NCI-H1417 (cell line): ENCODE measurements around the gene CNKSR2.
A peak's percentile ranks its signal among the peaks of the same experiment; 100 is the strongest.

Experiments
- DNase-seq, 3 experiments: peaks; one replicate each; lab custom pipeline; 2025; lab: John Stamatoyannopoulos, UW

The CNKSR2 gene

DNA sequence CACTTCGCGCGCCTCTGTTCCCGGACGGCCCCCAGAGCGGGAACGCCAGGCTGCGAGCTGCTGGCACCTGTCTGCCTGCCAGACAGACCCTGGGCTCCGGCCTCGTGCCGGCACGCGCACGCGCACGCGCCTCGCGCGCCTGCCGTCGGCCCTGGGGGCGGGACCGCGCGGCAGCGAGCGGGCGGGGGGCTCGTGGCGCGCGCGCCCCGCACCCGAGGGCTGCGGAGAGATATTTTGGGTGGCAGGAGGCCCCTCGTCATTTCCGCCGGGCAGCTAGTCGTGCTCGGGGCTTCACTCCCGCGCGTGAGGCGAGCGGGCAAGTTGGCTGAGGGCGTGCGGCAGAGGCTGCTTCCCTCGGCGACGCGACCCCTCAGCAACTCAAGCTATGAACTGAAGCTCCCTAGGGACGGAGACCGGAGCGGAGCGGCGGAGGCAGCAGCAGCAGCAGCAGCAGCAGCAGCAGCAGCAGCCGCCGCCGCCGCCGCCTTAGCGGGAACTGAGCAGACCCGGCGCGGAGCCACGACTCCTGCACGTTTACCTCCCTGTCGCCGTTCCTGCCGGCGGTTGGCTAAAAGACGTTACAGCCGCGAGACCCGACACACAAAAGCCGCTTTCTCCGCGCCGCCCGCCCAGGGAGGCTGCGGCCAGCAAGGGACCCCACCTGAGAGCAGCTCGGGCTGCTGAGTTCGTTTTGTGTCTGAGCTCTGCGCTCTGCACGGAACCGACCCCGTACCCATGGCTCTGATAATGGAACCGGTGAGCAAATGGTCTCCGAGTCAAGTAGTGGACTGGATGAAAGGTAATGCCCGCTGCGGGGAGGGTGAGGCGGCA lies at the start of gene CNKSR2:
CNKSR2 (plus strand) TSS at position 256 of the 831 bp plus-strand sequence; CDS start at position 736, 480 bp downstream.
- peak; percentile 82 to 95 (median 95) for DNase-seq

DNA sequence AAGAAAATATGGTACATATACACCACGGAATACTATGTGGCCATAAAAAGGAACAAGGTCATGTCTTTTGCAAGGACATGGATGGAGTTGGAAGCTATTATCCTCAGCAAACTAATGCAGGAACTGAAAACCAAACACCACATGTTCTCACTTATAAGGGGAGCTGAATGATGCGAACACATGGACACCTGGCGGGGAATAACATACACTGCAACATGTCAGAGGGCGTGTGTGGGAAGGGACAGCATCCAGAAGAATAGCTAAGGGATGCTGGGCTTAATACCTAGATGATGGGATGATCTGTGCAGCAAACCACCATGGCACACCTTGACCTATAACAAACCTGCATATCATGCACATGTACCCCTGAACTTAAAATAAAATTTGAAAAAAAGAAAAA lies 19.5 kb upstream of the CNKSR2 start:
- peak in 1 of 3 experiments; percentile 23 for DNase-seq

DNA sequence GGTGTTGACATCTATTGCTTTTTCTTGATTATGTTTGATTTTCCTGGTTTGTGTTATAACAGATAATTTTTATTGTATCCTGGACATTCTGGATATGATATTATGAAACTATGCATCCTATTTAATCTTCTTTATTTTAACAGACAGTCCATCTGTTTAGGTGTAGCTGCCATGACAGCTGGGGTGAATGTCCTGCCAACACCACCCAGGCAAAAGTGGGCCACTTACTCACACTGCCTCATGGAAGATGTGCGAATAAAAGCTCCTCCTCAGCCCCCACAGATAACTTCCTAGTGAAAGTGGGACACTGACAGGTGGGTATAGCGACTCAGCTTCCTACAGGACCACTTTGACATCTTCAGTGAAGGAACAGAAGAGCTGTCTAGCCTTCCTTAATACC lies 18.4 kb upstream of the CNKSR2 start:
- no peak for DNase-seq

DNA sequence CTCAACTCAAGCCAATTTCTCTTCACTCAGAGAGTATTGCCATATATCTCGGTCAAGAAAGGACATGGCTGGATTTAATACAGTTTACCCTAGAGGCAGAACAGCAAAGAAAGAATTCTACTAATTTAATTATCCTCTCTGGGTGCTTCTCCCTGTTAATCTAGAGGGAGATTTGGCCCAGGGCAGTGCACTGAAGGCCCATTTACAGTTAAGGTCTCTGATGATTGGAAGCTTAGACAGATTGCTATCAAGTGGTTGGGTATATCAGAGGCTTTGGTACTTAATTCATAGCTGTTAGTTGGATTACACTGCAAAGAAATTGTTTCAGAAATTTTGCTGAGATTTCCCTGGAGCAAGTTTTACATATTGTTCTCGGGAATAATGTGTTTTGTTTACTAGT lies 4.6 kb upstream of the CNKSR2 start:
- DNase-seq: no peak

DNA sequence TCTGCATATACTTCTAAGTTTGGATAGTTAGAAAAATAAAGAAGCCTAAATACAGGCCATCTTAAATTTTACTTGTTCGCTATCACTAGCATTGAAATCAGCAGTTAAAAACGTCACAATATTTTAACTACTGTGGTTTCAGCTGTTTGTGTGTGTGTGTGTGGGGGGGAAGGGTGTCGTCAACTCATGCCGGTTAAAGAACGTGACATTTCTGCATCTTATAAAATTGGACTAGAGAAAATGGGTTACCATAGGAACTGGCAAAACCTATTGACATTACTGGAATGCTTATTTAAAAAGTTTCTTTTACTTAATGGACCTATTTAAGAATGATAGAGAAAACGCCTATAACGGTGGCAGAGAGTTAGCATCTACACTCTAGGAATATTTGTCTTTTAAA lies 1.2 kb upstream of the CNKSR2 start:
- peak in 1 of 3 experiments; percentile 53 for DNase-seq

DNA sequence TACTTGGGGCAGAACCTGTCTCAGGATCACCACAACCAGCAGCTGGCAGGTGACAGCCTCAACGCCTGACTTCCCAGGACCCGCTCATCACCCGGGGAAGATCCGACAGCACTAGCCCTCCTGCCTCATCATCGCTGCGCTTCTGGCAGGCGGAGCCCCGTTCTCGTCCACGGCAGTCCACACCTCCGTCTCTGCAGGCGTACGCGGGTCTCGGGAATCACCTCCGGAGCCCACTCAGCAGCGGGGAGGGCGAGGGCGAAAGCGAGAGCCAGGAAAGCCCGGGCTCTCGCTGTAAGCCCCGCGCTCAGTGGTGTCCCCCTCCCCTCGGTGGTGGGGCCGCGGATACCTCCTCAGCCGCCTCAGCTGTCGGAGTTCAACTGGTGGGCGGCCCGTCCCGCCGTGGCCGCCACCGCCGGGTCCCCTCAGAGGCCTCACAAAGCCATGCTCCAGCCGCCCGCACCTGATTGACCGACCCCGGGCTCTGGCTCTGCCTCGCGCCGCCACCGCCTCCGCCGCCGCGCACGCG lies 518 bp upstream of the CNKSR2 start:
- peak in 2 of 3 experiments; percentile 17 to 90 for DNase-seq

DNA sequence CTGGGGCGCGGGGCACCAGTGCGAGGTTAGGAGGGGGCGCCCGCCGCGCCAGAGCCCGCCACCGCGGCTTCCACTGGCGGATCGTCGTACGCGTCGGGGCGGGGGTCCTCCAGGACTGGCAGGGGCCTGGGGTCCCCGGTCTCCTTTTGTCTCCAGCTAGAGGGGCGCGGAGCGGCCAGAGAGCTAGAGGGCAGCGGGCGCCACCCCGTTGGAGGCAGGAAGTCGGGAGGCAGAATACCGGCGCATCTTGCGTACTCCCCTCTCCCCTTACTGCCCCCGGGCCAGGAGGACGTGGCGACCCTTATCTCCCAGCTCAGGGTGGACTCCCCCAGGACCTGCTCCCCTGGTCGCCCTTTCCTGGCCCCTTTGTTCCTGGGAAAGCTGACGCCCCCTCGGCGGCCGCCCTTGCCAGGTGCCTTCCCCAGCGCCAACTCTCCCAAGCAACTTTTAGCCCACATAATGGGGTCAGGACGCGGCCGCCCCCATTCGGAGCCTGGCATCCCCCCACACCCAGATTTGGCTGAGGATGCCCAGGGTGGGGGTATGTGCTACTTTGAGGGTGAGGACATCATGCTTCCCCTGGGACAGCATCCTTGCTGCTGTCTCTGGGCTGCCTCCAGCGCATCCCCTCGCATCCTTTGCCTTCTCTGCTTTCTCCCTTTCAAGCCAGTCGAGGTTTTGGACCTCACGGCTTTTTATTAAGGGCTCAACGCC lies 933 bp downstream of the CNKSR2 start:
- peak in 2 of 3 experiments; percentile 66 to 74 for DNase-seq

DNA sequence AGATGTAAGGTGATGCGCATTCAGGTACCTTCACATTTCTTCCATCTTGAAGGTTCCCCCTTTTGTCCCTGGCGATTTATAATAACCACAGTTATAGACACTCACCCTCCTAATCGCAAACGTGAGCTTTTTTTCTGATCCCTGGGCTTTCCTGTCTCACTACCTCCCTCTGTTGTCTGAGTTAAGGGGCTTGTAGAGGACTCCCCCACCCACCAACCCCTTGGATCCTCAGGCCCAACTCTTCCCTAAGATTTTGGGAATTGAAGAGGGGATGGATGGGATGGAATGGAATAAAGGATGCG lies 1.4 kb downstream of the CNKSR2 start:
- peak in 1 of 3 experiments; percentile 74 for DNase-seq

DNA sequence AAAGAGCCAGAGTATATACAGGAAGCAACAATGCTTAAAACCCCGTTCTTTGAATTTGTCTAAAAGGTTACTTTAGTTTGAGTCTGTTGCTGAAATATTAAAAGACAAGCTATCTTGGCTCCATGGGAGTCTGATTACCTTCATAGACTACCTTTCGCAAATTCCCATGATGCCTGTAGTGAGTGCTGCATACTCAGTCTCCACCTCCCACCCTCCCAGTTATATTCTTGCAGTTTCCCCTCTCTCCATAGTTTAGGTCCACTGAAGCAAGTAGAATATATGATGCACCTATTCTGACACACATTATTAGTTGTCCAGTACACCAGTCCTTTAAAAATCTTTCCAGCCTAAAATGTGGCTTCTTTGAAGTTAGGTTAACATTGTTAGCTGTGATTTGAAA lies 2.4 kb downstream of the CNKSR2 start:
- DNase-seq: peak in 1 of 3 experiments; percentile 25

DNA sequence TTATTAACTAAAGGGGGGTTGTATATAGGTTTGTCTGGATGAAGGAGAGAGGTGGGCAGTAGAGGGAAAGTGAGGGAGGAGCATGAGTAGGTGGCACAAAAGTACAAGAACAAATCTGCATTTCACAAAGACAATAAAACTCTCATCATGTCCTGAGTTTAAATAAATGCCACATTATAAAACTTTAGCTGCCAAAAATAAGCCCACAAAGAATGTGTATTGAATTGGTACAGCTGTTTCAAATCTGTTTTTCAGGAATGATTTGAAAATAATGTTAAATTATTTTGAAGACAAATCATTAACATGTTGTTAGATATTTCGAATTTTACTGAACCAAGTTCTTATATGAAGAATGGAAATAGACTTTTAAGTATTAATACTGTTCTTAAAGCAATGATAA lies 5.8 kb downstream of the CNKSR2 start:
- DNase-seq: no peak

DNA sequence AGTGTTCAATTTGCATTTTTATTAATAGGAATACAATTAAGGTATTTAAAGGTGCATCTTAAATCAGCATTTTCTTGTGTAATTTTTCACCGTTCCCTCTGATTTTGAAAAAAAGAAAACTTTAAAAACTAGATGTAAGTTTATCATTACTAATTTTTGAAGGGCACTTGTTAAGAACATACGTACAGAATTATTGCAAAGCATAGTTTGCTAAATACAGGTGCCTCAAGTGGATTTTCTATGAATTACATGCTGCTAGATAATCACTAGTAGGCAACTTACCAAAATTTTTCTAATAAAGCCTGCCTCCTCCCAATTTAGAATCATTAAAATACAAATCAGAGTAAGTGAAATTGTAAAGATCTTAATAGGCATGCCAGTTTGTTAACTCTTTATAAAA lies 8.5 kb downstream of the CNKSR2 start:
- DNase-seq: peak in 1 of 3 experiments; percentile 27

DNA sequence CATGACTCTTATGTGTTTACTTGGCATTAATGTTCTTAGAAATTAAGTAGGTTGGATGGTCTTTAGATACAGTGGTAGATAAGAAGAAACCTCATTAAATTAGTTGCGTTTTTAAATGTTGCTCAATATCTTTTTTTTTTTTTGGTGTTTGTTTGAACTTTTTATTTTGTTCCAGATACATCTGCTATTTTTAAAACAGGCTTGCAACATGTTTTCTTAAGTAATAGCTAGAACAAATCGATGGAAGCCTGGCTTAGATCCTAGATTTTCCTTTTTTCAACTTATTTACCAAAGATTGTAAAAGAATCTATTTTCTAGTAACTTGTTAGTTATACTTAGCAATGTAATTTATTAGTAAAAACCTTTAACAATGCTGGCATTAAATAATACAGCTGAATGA lies 9.3 kb downstream of the CNKSR2 start:
- DNase-seq: no peak

DNA sequence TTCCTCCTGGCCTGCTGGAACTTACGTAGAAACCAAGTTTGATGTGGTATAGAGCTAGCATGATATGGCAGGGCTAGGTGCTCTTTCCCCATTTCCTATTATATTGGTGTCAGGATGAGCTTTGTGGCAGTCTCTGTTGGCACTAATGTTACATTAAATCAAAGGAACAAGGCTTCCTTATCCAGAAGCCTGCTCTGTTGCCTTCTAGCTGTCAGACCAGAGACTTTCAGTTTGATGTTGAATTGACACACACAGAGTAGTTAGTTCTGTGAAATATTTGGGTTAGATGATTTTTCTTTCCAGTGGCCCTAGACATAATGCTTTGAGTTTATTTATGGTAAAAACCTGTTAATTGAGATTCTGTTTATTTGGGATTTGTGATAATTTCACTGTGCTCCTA lies 10.0 kb downstream of the CNKSR2 start:
- DNase-seq: no peak

DNA sequence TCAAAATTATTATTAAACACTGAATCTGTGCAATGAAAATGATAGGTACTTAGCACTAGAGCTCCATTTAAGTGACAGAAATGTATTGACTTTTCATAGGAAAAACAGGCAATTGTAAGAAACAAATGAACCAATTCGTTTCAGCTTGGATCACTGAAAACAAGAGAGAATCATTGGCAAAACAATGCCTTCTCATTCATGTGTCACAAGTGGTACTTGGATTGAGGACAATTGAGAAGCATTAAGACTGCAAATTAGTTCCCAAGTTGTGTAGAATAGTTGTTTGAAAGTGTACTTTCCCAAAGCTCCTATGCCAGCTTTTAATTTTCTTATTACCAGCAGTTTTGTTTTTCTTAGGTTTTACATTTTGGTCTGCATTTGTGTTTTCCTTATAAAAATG lies 20.6 kb downstream of the CNKSR2 start:
- DNase-seq: peak in 1 of 3 experiments; percentile 42

DNA sequence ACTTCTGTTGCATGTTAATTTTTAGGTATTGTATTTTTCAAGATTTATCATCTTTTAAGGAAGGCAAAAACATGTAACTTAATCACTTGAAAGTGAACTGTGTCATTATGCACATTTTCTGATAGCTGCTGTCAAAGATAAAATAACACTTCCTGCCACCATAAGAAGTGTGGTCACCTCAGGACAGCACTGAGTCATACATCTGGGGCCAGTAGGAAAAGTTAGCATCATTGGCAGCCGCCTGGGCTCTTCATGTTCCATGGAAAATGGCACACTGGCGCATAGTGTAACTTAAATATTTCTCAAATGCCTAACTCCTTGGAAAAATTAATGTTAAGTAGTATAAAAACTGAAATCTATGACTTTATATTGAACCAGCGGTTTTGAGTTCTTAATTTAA lies 24.2 kb downstream of the CNKSR2 start:
- no peak for DNase-seq

DNA sequence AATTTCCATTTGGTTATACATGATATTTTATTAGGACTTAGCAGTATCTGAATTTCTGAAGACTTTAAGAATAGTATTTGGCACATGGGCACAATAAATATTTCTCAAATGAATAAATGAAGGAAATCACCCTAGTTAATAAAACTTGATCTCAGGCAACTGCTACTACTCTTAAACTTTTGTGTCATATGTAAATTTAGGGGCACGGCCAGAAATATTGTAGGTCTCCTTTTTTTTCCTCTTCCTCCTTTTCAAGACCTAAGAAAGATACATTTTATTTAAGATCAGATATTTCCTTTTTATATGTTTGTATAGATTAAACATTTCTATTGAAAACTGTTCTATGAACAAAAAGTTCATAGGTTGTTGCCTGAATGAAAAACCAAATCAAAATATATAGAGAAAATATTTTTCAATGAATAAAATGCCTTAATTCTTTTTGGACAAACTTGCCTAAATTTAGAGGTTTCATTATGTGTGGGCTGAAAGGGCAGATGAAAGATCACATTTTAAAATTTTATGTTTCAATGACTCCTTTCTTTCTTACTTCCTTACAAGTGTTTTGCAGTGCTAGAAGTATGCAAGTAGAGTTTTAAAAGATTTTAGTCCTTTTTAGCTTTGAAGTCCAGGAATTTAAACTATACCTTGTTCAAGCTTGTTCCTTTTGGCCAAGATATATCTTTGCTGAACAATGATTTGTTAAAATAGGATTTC lies 26.3 kb downstream of the CNKSR2 start:
- DNase-seq: no peak

DNA sequence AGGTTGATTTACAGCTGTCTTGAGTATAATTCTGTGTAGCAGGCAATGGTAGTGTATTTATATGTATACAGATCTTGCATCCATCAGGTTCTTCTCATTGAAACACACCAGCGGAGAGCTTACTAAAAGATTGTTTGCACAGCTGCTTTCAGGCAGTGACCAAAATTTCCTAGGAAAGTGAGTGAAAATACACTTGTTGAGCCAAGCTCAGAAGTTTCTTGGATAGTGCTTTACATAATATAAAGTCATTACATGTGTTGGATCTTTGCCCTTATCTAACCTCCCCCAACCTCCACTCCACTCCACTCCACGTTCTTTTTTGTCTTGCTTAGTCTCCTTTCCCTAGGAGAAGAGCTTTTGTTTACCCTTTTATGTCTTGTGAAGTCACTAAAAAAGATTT lies 34.1 kb downstream of the CNKSR2 start:
- peak; percentile 12 to 63 (median 51) for DNase-seq

DNA sequence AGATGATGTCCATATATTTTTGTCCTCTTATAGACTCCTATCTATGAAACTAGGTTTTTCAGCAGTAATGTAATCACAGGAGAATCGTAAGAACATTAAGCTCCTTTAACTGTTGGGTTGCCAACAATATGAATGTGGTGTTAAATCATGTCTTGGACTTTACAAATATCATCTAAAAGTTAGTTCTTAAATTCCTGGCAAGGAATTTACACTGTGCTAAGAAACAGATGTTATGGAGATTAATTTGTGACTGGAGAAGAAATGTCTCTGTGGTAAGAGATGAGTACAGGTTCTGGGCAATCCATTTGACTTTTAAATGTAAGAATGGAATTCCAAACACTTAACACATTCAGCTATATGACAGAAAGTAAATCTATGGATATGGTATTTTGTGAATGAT lies 34.6 kb downstream of the CNKSR2 start:
- no peak for DNase-seq

DNA sequence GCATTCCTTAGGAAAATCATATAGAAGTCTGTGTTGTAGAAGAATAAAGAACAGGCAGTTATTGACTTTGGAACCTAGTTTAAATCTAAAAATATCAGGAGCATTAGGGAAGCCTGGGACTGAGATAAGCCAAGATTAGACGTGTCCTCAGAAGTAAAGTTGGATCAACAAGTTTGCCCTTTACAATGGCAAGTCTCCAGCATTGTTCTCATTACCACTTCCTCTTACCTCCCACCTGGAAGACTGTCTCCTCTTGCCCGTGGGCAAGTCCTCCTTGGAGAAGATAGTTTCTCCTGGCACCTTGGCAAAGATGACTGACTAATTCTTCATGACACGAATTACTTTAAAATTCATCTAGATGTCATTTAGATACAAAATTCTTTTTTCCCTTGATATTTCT lies 37.8 kb downstream of the CNKSR2 start:
- DNase-seq: no peak

DNA sequence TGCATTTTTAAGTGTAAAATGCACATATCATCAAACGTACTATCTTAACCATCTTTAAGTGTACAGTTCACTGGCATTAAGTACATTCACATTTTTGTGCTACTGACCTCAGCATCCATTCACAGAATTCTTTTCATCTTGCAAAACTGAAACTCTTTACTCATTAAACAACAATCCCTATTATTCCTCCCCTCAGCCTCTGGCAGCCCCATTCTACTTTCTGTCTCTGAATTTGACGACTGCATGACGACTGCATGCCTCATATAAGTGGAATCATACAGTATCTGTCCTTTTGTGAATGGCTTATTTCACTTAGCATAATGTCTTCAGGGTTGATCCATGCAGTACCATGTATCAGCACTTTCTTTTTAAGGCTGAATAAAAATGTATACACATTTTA lies 38.7 kb downstream of the CNKSR2 start:
- DNase-seq: no peak

DNA sequence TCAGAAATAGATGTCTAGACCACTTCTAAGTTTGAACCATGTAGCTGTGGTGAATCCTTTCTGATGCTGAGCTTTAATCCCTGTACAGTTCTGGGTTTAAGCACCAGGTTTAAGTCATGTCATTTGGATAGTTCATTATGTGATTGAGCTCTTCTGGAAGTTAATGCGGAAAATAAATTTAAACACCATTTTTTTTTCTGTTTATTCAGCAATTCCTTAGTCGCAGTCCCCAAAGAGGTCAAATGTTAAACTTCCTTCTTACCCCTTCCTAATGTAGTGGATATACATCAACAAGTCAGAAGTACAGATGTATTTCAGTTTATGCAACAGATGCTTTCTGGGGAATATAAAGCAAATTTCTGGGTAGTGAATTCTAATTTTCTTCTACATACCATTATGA lies 52.9 kb downstream of the CNKSR2 start:
- no peak for DNase-seq

DNA sequence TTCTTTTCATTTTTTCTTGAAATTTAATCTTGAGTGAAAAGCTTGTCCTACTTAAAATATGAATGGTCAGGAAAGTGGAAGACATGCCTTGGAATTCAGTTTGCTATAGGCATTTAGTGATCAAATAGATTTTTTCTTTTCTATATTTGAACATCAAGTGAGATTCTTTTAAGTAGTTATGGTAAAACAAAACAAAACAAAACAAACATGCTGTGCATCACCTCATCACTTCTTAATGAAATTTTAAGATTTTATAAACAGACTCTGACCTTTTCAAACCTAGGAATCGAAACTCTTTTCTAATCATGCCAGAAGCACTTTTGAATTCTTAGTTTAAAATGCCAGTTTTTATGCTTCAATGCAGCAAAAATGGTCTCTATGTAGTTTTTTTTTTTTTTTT lies 62.8 kb downstream of the CNKSR2 start:
- no peak for DNase-seq

DNA sequence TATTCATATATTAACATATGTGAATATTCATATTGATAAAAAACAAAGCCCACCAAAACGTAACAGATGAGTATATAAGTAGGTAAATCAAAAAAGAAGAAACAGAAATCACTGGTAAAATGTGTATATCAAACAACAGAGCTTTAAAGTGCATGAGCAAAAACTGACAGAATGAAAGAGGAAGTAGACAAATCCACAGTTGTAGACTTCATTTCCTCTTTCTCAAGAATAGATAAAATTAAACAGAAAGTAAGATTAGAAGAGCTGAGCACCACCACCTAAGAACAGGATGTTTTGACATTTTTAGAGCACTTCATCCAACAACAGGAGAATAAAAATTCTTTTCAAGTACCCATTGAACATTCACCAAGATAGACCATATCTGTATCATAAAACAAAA lies 64.6 kb downstream of the CNKSR2 start:
- no peak for DNase-seq
